ENCODE measurements around the gene RPS17. TPM values are rescaled to one million over a fixed set of nuclear protein-coding genes. Genes with fewer than 3 reads are reported as not detected.

RPS17 gene
- total RNA-seq, 1 donor from 2014 or later = 3,227 TPM

GRCh38 chr15:82572986-82573385, 32.7 kb upstream of the RPS17 start:
- no peak overlapping the region for H3K27ac Mint-ChIP-seq
- peaks cover 19% of the 10 kb centered on the region for H3K27me3 Mint-ChIP-seq
- intact Hi-C loops (cut with micrococcal nuclease) = no loop called here
- H3K9me3 Mint-ChIP-seq = no peaks in the 10 kb centered on the region
- no peak for DNase-seq
- POLR2A ChIA-PET = no interaction called here
- H3K4me3 Mint-ChIP-seq = no peak overlapping the region
- no peaks in the 10 kb centered on the region for H3K36me3 Mint-ChIP-seq (ENCODE audit: low read depth)
- no peaks in the 10 kb centered on the region for H3K4me1 Mint-ChIP-seq
- no peak for ATAC-seq (ENCODE audit: low read depth)
- CTCF ChIA-PET = no interaction called here
- no peak for TF ChIP-seq CTCF (IDR thresholded peaks at IDR 0.05)

DNA sequence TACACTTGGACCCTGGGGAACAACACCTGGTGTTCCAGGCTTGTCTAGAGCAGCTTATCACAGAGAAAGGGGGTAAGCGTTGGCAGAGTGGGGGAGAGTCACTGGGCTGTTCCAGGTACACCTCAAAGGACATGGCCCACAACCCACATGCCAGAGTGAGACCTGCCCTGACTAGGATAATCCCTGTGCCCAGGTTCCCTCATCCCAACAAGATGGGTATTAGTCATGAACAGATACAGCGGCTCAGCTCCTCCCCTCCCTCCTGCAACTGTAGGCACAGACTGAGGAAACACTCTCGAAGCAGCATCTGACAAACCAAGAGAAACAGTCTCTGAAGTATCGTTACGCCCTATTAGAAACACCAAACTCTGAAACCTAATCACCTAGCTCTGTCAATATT, 32.1 kb upstream of the RPS17 start:
- ChIA-PET POLR2A (interaction anchor here (0.6 kb wide), 1 partner anchor 136 kb away, joined by 8 read pairs; no protein-coding TSS in a partner anchor), CTCF (no interaction called here)
- Mint-ChIP-seq H3K4me3 (no peak overlapping the region), H3K27me3 (peaks cover 19% of the 10 kb centered on the region), H3K36me3 (ENCODE audit: low read depth) (no peaks in the 10 kb centered on the region), H3K4me1 (no peaks in the 10 kb centered on the region), H3K9me3 (no peaks in the 10 kb centered on the region), H3K27ac (no peak overlapping the region)
- intact Hi-C loops (cut with micrococcal nuclease) = no loop called here
- DNase-seq (no peak), ATAC-seq (ENCODE audit: low read depth) (no peak)
- no peak for TF ChIP-seq CTCF (IDR thresholded peaks at IDR 0.05)

DNA sequence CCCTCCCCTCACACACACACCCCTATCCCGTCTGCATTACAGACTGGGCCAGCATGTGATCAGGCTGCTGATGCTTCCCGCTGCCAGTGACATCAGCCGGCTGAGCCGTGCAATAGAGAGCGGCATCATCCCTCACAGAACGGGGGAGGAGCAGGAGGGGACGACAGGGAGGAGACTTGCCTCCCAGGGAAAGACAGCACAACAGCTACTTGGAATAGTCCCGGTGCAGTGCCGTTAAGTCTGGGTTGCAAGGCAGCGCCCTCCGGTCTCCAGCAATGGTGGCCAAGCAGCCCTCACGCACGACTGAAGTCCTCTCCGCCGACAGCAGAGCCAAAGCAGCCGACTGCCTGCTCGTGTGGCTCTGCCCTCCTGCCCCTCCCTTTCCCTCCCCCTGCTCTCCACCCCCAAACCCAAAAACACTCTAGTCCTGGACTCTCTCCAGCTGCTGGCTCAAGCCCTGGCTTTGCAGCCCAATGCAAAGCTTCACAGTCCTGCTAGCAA, 31.5 kb upstream of the RPS17 start:
- intact Hi-C loops (cut with micrococcal nuclease) = no loop called here
- H3K4me3 Mint-ChIP-seq = no peak overlapping the region
- CTCF ChIA-PET = no interaction called here
- no peak for TF ChIP-seq CTCF (IDR thresholded peaks at IDR 0.05)
- H3K4me1 Mint-ChIP-seq = no peaks in the 10 kb centered on the region
- no peak for DNase-seq
- no peak for ATAC-seq (ENCODE audit: low read depth)
- H3K36me3 Mint-ChIP-seq (ENCODE audit: low read depth) = no peaks in the 10 kb centered on the region
- POLR2A ChIA-PET = interaction anchor here (0.6 kb wide), 1 partner anchor 136 kb away, joined by 8 read pairs; no protein-coding TSS in a partner anchor
- H3K27ac Mint-ChIP-seq = no peak overlapping the region
- peaks cover 23% of the 10 kb centered on the region for H3K27me3 Mint-ChIP-seq
- H3K9me3 Mint-ChIP-seq = no peaks in the 10 kb centered on the region

GRCh38 chr15:82570721-82571508, 30.7 kb upstream of the RPS17 start:
- no peak for DNase-seq
- no peaks in the 10 kb centered on the region for H3K36me3 Mint-ChIP-seq (ENCODE audit: low read depth)
- intact Hi-C loops (cut with micrococcal nuclease) = no loop called here
- H3K27ac Mint-ChIP-seq = no peak overlapping the region
- H3K4me1 Mint-ChIP-seq = no peaks in the 10 kb centered on the region
- no peak for ATAC-seq (ENCODE audit: low read depth)
- H3K4me3 Mint-ChIP-seq = no peak overlapping the region
- POLR2A ChIA-PET = no interaction called here
- TF ChIP-seq CTCF (IDR thresholded peaks at IDR 0.05) = no peak
- H3K27me3 Mint-ChIP-seq = peaks cover 23% of the 10 kb centered on the region
- H3K9me3 Mint-ChIP-seq = no peaks in the 10 kb centered on the region
- CTCF ChIA-PET = no interaction called here

GRCh38 chr15:82569834-82570233, 29.6 kb upstream of the RPS17 start:
- Mint-ChIP-seq H3K27me3 (peaks cover 22% of the 10 kb centered on the region), H3K9me3 (no peaks in the 10 kb centered on the region), H3K4me1 (no peaks in the 10 kb centered on the region), H3K27ac (no peak overlapping the region), H3K4me3 (no peak overlapping the region), H3K36me3 (ENCODE audit: low read depth) (no peaks in the 10 kb centered on the region)
- no peak for ATAC-seq (ENCODE audit: low read depth)
- CTCF ChIA-PET = no interaction called here
- DNase-seq = no peak
- no peak for TF ChIP-seq CTCF (IDR thresholded peaks at IDR 0.05)
- intact Hi-C loops (cut with micrococcal nuclease) = no loop called here
- POLR2A ChIA-PET = no interaction called here

All from activated B cell treated with CpG ODN at 0.5 μM for 24 hours (primary cell).